HepG2 (cell line): ENCODE measurements around the gene POU2AF3. TPM values are rescaled to one million over a fixed set of nuclear protein-coding genes. Genes with fewer than 3 reads are reported as not detected.

Source experiments
- CEBPB ChIP-seq: IDR thresholded peaks from 2 replicates; pipeline ENCODE4 v1.6.1; 2011; ENCODE audit warnings: low read depth, low read length, improper control_type of control experiment, borderline replicate concordance
- FOXA3 ChIP-seq: IDR thresholded peaks from 2 replicates; pipeline ENCODE4 v1.6.1; 2016; ENCODE audit warnings: missing genetic modification reagents, missing compliant biosample characterization
- JUN ChIP-seq: sonication (generic); formaldehyde crosslinking; IDR thresholded peaks from 2 replicates; pipeline ENCODE4 v1.4.0; 2020; ENCODE audit warnings: mild to moderate bottlenecking, missing genetic modification reagents
- KAT7 ChIP-seq: IDR thresholded peaks from 2 replicates; pipeline ENCODE4 v1.6.1; 2018; ENCODE audit warnings: borderline replicate concordance, missing compliant biosample characterization
- LCORL ChIP-seq, 2 experiments: fragments of 450-650 bp in 1 of 2; sonication (generic) in 1 of 2; formaldehyde crosslinking in 1 of 2; IDR thresholded peaks; 2 replicates each; pipeline versions ENCODE4 v1.5.0 to v1.6.1; 2017 to 2020; ENCODE audit warnings: antibody characterized with exemption in 1 of 2, missing genetic modification reagents in 1 of 2
- MAZ ChIP-seq, 2 experiments: sonication (generic) in 1 of 2; formaldehyde crosslinking in 1 of 2; IDR thresholded peaks; 2 replicates each; pipeline versions ENCODE4 v1.5.0 to v1.6.1; 2012 to 2020; ENCODE audit warnings: low read depth in 2 of 2, mild to moderate bottlenecking in 2 of 2, borderline replicate concordance in 1 of 2, improper control_type of control experiment in 1 of 2, low read length in 1 of 2, missing genetic modification reagents in 1 of 2, moderate library complexity in 1 of 2
- MZF1 ChIP-seq: sonication (generic); formaldehyde crosslinking; IDR thresholded peaks from 2 replicates; pipeline ENCODE4 v1.8.1; 2023; ENCODE audit warnings: mild to moderate bottlenecking, missing genetic modification reagents, borderline replicate concordance
- SIX4 ChIP-seq: sonication (generic); formaldehyde crosslinking; IDR thresholded peaks from 2 replicates; pipeline ENCODE4 v1.4.0; 2020; ENCODE audit warnings: missing genetic modification reagents
- U2AF1 ChIP-seq: fragments of 200-400 bp; formaldehyde crosslinking; optimal IDR thresholded peaks from 2 replicates; pipeline ENCODE3; 2017; ENCODE audit warnings: mild to moderate bottlenecking, low read depth, low read length
- polyA plus RNA-seq, 8 experiments: library from polyadenylated mRNA; depleted of rRNA in 3 of 8; stranded (reverse) in 7 of 8; unstranded in 1 of 8; fragments of >200 nt; fragmentation: Illumina TruSeq in 4 of 8; extraction: Trizol in 4 of 8; gene quantifications; 2 replicates each; pipeline versions ENCODE4 v1.2.1 to v1.2.3, GENCODE V29; 2011 to 2016; ENCODE audit warnings: low read depth in 4 of 8, missing spikeins in 1 of 8, mixed read lengths in 1 of 8; ENCODE audit not compliant: insufficient read depth in 1 of 8
- total RNA-seq, 5 experiments: library from RNA; depleted of rRNA; stranded (reverse); fragments of >200 nt; fragmentation: Illumina TruSeq; extraction: Trizol; gene quantifications; 2 replicates each; pipeline ENCODE4 v1.2.3, GENCODE V29; 2016; ENCODE audit warnings: low read depth in 1 of 5
- TF ChIP-seq, protein P1 (sequence below): sonication (generic); formaldehyde crosslinking; conservative IDR thresholded peaks from 2 replicates; pipeline ENCODE4 v1.8.0; 2022; ENCODE audit warnings: low read depth, missing genetic modification reagents
- TF ChIP-seq, protein P2 (sequence below): sonication (generic); formaldehyde crosslinking; IDR thresholded peaks from 2 replicates; pipeline ENCODE4 v1.4.0; 2020; ENCODE audit warnings: mild to moderate bottlenecking, missing genetic modification reagents
- TF ChIP-seq, protein P3 (sequence below): IDR thresholded peaks from 2 replicates; pipeline ENCODE4 v1.4.0; 2020; ENCODE audit warnings: mild to moderate bottlenecking, missing genetic modification reagents

POU2AF3 gene
- total and polyA plus RNA-seq, 2 of the 13 experiments (the other 11 are each of a cell fraction or from before 2014, with no cell fraction given), result 7.8 to 71.2 TPM

DNA sequence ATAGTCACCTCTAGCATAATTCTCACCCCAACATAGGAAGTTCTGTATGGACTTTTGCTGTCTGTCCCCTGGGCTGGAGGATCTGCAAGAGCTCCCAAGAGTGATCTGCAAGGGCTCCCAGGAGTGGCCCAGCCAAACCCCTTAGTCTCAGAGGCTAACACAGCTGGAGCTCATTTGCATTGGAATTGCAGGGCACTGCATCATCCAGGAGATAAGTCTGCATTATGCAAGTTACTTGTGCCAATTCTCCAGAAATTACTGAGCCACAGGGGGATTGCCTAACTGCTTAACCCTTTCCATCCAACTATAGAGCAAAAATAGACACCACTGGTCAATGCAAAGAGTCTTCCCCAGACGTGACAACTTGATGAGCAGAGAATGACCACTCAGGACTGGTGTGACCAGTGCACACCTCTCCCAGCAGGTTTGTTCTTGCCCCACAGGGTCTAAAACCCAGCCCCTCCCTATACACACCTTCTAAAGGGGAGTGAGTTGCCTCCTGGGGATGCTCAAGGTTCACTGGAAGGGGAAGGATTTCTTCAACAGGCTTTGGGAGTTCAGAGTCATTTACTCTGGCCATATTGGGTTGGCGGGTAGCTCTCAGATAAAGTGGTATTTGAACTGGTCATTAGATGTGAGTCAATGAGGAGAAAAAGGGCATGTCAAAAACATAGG is 38.4 kb downstream of the POU2AF3 start (continued):
- TF ChIP-seq, protein P1, sequence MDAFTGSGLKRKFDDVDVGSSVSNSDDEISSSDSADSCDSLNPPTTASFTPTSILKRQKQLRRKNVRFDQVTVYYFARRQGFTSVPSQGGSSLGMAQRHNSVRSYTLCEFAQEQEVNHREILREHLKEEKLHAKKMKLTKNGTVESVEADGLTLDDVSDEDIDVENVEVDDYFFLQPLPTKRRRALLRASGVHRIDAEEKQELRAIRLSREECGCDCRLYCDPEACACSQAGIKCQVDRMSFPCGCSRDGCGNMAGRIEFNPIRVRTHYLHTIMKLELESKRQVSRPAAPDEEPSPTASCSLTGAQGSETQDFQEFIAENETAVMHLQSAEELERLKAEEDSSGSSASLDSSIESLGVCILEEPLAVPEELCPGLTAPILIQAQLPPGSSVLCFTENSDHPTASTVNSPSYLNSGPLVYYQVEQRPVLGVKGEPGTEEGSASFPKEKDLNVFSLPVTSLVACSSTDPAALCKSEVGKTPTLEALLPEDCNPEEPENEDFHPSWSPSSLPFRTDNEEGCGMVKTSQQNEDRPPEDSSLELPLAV (CRISPR knock-in tag), result no peak
- TF ChIP-seq, protein P2, sequence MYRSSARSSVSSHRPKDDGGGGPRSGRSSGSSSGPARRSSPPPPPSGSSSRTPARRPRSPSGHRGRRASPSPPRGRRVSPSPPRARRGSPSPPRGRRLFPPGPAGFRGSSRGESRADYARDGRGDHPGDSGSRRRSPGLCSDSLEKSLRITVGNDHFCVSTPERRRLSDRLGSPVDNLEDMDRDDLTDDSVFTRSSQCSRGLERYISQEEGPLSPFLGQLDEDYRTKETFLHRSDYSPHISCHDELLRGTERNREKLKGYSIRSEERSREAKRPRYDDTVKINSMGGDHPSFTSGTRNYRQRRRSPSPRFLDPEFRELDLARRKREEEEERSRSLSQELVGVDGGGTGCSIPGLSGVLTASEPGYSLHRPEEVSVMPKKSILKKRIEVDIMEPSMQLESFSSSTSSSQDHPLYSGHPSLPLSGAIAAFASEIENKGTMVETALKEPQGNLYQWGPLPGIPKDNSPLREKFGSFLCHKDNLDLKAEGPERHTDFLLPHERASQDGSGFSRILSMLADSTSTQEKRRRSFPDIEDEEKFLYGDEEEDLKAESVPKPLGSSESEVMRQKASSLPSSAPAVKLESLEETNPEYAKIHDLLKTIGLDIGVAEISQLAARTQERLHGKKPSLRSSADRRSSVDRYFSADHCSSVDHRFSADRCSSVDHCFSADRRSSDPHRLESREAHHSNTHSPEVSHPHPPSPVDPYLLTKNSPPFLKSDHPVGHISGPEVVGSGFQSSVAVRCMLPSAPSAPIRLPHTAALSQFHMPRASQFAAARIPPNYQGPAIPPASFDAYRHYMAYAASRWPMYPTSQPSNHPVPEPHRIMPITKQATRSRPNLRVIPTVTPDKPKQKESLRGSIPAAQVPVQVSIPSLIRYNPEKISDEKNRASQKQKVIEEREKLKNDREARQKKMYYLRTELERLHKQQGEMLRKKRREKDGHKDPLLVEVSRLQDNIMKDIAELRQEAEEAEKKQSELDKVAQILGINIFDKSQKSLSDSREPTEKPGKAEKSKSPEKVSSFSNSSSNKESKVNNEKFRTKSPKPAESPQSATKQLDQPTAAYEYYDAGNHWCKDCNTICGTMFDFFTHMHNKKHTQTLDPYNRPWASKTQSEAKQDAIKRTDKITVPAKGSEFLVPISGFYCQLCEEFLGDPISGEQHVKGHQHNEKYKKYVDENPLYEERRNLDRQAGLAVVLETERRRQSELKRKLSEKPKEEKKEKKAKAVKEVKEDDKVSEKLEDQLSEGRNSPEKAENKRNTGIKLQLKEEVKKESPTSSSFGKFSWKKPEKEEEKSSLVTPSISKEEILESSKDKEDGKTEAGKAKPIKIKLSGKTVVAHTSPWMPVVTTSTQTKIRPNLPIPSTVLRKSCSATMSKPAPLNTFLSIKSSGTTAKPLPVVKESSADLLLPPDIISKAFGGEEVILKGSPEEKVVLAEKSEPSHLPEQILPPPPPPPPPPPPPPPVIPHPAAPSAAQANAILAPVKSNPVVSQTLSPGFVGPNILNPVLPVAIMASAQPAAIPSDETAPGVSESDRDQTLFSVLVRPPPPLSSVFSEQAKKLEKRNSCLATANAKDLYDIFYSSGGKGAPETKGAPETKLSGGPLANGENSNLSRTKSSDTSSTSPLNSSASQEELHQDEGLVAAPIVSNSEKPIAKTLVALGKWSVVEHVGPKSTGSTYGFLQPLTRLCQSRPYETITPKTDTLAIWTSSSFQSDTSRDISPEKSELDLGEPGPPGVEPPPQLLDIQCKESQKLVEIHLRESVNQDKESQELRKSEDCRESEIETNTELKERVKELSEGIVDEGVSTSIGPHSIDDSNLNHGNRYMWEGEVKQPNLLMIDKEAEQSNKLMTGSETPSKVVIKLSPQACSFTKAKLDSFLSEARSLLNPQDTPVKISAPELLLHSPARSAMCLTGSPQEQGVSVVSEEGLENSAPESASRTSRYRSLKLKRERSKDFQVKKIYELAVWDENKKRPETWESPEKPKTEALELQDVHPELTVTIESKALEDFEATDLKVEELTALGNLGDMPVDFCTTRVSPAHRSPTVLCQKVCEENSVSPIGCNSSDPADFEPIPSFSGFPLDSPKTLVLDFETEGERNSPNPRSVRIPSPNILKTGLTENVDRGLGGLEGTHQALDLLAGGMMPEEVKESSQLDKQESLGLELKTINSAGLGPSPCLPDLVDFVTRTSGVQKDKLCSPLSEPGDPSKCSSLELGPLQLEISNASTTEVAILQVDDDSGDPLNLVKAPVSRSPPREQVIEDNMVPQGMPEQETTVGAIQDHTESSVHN (CRISPR knock-in tag), result no peak
- TF ChIP-seq U2AF1, result no peak
- TF ChIP-seq SIX4 (CRISPR knock-in tag), result no peak
- TF ChIP-seq FOXA3 (CRISPR knock-in tag), result peak; percentile 39; the same call in 1 of the 2 replicates
- 0 out of 2 replicates have a peak, but pooled peaks have one; percentile 16 for TF ChIP-seq JUN (CRISPR knock-in tag)
- no peak for TF ChIP-seq MZF1 (CRISPR knock-in tag)
- peak; percentile 83 for TF ChIP-seq CEBPB
- TF ChIP-seq KAT7 (CRISPR knock-in tag), result no peak
- TF ChIP-seq, protein P3, sequence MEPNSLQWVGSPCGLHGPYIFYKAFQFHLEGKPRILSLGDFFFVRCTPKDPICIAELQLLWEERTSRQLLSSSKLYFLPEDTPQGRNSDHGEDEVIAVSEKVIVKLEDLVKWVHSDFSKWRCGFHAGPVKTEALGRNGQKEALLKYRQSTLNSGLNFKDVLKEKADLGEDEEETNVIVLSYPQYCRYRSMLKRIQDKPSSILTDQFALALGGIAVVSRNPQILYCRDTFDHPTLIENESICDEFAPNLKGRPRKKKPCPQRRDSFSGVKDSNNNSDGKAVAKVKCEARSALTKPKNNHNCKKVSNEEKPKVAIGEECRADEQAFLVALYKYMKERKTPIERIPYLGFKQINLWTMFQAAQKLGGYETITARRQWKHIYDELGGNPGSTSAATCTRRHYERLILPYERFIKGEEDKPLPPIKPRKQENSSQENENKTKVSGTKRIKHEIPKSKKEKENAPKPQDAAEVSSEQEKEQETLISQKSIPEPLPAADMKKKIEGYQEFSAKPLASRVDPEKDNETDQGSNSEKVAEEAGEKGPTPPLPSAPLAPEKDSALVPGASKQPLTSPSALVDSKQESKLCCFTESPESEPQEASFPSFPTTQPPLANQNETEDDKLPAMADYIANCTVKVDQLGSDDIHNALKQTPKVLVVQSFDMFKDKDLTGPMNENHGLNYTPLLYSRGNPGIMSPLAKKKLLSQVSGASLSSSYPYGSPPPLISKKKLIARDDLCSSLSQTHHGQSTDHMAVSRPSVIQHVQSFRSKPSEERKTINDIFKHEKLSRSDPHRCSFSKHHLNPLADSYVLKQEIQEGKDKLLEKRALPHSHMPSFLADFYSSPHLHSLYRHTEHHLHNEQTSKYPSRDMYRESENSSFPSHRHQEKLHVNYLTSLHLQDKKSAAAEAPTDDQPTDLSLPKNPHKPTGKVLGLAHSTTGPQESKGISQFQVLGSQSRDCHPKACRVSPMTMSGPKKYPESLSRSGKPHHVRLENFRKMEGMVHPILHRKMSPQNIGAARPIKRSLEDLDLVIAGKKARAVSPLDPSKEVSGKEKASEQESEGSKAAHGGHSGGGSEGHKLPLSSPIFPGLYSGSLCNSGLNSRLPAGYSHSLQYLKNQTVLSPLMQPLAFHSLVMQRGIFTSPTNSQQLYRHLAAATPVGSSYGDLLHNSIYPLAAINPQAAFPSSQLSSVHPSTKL, result peak; percentile 61
- no peak for TF ChIP-seq LCORL (IDR thresholded peaks at IDR 0.05)
- peak; percentile 36; the same call in 1 of the 2 replicates for TF ChIP-seq LCORL (CRISPR knock-in tag; IDR thresholded peaks at IDR 0.05)
- TF ChIP-seq MAZ (IDR thresholded peaks at IDR 0.05; ENCODE audit: borderline replicate concordance, low read depth, low read length), result no peak
- TF ChIP-seq MAZ (CRISPR knock-in tag; IDR thresholded peaks at IDR 0.05; ENCODE audit: low read depth), result 0 out of 2 replicates have a peak, but pooled peaks have one; percentile 66
